Stimulated activated naive CD8-positive, alpha-beta T cell treated with anti-CD3 and anti-CD28 coated beads, Interleukin-15, amount 100 ng/mL, for 72 hours (primary cell): Measurements from ENCODE around the gene INPP5D.

Source experiments
- ATAC-seq: fragments of 150-1000 bp; cut with Tn5 transposase; 2 replicates; pipeline ENCODE4 v1.10.0; 2021; ENCODE audit warnings: mild to moderate bottlenecking, moderate library complexity
- DNase-seq, 2 donors: peaks; one replicate each; pipeline ENCODE4 v3.0.0; 2021 to 2022
- H3K27ac Mint-ChIP-seq, 2 donors: one replicate each; pipeline ENCODE4 v1.8.0; 2022; ENCODE audit warnings: mild to moderate bottlenecking in 2 of 2, mixed read lengths in 2 of 2, moderate library complexity in 2 of 2
- H3K27me3 Mint-ChIP-seq: one replicate; pipeline ENCODE4 v1.8.0; 2022; ENCODE audit warnings: mixed read lengths
- H3K4me1 Mint-ChIP-seq: one replicate; pipeline ENCODE4 v1.8.0; 2022; ENCODE audit warnings: mild to moderate bottlenecking, mixed read lengths
- H3K4me3 Mint-ChIP-seq, 2 donors: one replicate each; pipeline ENCODE4 v1.8.0; 2022; ENCODE audit warnings: mild to moderate bottlenecking in 2 of 2, mixed read lengths in 2 of 2, moderate library complexity in 1 of 2
- H3K9me3 Mint-ChIP-seq, 2 donors: one replicate each; pipeline ENCODE4 v1.8.0; 2022; ENCODE audit warnings: mixed read lengths in 2 of 2

Gene INPP5D

GRCh38 chr2:233245406-233245805 is 185.3 kb downstream of the INPP5D start:
- H3K4me3 Mint-ChIP-seq = no peak overlapping the region
- DNase-seq = no peak
- no peaks in the 10 kb centered on the region for H3K27me3 Mint-ChIP-seq
- H3K27ac Mint-ChIP-seq = no peak overlapping the region
- no peaks in the 10 kb centered on the region for H3K9me3 Mint-ChIP-seq
- no peak for ATAC-seq
- H3K4me1 Mint-ChIP-seq = peaks cover 78% of the 10 kb centered on the region

- peaks cover 71% of the 10 kb centered on the region for H3K4me1 Mint-ChIP-seq
- H3K27ac Mint-ChIP-seq = peak overlapping the region; percentile 0 to 85
- no peak for ATAC-seq
- DNase-seq = no peak
- no peaks in the 10 kb centered on the region for H3K9me3 Mint-ChIP-seq
- no peaks in the 10 kb centered on the region for H3K27me3 Mint-ChIP-seq
- H3K4me3 Mint-ChIP-seq = peak overlapping the region; percentile 19 to 46
Measured at GRCh38 chr2:233247116-233247515, 187.0 kb downstream of the INPP5D start.

GRCh38 chr2:233247744-233248143 is 187.6 kb downstream of the INPP5D start:
- Mint-ChIP-seq H3K27ac (peak overlapping the region in 1 of 2 donors; percentile 0), H3K27me3 (no peaks in the 10 kb centered on the region), H3K4me3 (peak overlapping the region; percentile 19 to 54), H3K9me3 (no peaks in the 10 kb centered on the region), H3K4me1 (peaks cover 69% of the 10 kb centered on the region)
- ATAC-seq (peak; percentile 91), DNase-seq (peak; percentile 73 to 83)

- ATAC-seq (no peak), DNase-seq (no peak)
- Mint-ChIP-seq H3K4me1 (peaks cover 71% of the 10 kb centered on the region), H3K27me3 (no peaks in the 10 kb centered on the region), H3K27ac (peak overlapping the region; percentile 15 to 35), H3K9me3 (no peaks in the 10 kb centered on the region), H3K4me3 (peak overlapping the region in 1 of 2 donors; percentile 24)
Measured at GRCh38 chr2:233248999-233249398, 188.9 kb downstream of the INPP5D start.

GRCh38 chr2:233250568-233250967 is 190.4 kb downstream of the INPP5D start:
- H3K9me3 Mint-ChIP-seq = no peaks in the 10 kb centered on the region
- H3K4me1 Mint-ChIP-seq = peaks cover 72% of the 10 kb centered on the region
- ATAC-seq (no peak), DNase-seq (no peak)
- peak overlapping the region; percentile 89 to 93 for H3K4me3 Mint-ChIP-seq
- peak overlapping the region; percentile 98 for H3K27ac Mint-ChIP-seq
- H3K27me3 Mint-ChIP-seq = no peaks in the 10 kb centered on the region

- ATAC-seq = peak; percentile 16
Measured at GRCh38 chr2:233250985-233251305, 190.8 kb downstream of the INPP5D start.

GRCh38 chr2:233251306-233252116 is 191.4 kb downstream of the INPP5D start, which contains the start of gene ATG16L1:
Gene ATG16L1 (plus strand): TSS chr2:233251673. CDS start chr2:233251828, 155 bp downstream.
- Mint-ChIP-seq H3K27me3 (no peaks in the 10 kb centered on the region), H3K27ac (peak within 1 kb of the TSS; percentile 98), H3K4me1 (peaks cover 68% of the 10 kb centered on the region), H3K9me3 (no peaks in the 10 kb centered on the region), H3K4me3 (peak within 1 kb of the TSS; percentile 89 to 93)
- ATAC-seq (peak; percentile 93), DNase-seq (peak; percentile 94 to 96)

More at GRCh38 chr2:233250985-233251305, 190.8 kb downstream of the INPP5D start:
- DNase-seq = no peak
- Mint-ChIP-seq H3K27ac (peak overlapping the region; percentile 98), H3K27me3 (no peaks in the 10 kb centered on the region), H3K4me1 (peaks cover 73% of the 10 kb centered on the region), H3K9me3 (no peaks in the 10 kb centered on the region), H3K4me3 (peak overlapping the region; percentile 89 to 93)

- no peak for ATAC-seq
- H3K27me3 Mint-ChIP-seq = no peaks in the 10 kb centered on the region
- H3K4me1 Mint-ChIP-seq = peaks cover 62% of the 10 kb centered on the region
- no peak for DNase-seq
- H3K27ac Mint-ChIP-seq = peak overlapping the region; percentile 90 to 98
- peak overlapping the region; percentile 89 to 93 for H3K4me3 Mint-ChIP-seq
- no peaks in the 10 kb centered on the region for H3K9me3 Mint-ChIP-seq
Measured at GRCh38 chr2:233252227-233252626, 192.1 kb downstream of the INPP5D start.

GRCh38 chr2:233255151-233255550 is 195.0 kb downstream of the INPP5D start:
- peak overlapping the region in 1 of 2 donors; percentile 91 for H3K27ac Mint-ChIP-seq
- ATAC-seq = no peak
- H3K4me1 Mint-ChIP-seq = peaks cover 65% of the 10 kb centered on the region
- no peaks in the 10 kb centered on the region for H3K9me3 Mint-ChIP-seq
- H3K4me3 Mint-ChIP-seq = peak overlapping the region in 1 of 2 donors; percentile 24
- H3K27me3 Mint-ChIP-seq = no peaks in the 10 kb centered on the region
- no peak for DNase-seq

- H3K4me1 Mint-ChIP-seq = peaks cover 62% of the 10 kb centered on the region
- peak overlapping the region in 1 of 2 donors; percentile 12 for H3K27ac Mint-ChIP-seq
- DNase-seq (no peak), ATAC-seq (no peak)
- no peak overlapping the region for H3K4me3 Mint-ChIP-seq
- H3K27me3 Mint-ChIP-seq = no peaks in the 10 kb centered on the region
- no peaks in the 10 kb centered on the region for H3K9me3 Mint-ChIP-seq
Measured at GRCh38 chr2:233256048-233256447, 195.9 kb downstream of the INPP5D start.
